ENCODE results near the gene FRYL. TPM values are rescaled to one million over a fixed set of nuclear protein-coding genes. Genes with fewer than 3 reads are reported as not detected.

FRYL gene
- total and polyA plus RNA-seq, 2 experiments from 2014 or later, result 15.7 to 82.3 TPM

GRCh38 chr4:48565362-48566033, 214.6 kb downstream of the FRYL start:
- TF ChIP-seq EZH2phosphoT487 (IDR thresholded peaks at IDR 0.05; ENCODE audit: low read depth, severe bottlenecking, unreplicated experiment), result no peak
- TF ChIP-seq CTCF (IDR thresholded peaks at IDR 0.05; ENCODE audit: poor library complexity), result no peak
- TF ChIP-seq EZH2 (IDR thresholded peaks at IDR 0.05; ENCODE audit: borderline replicate concordance), result no peak
- Histone ChIP-seq H3K36me3 (replicated peaks; ENCODE audit: insufficient read depth, low read depth) (no peaks in the 10 kb centered on the region), H4K20me1 (ENCODE audit: insufficient read depth, poor library complexity, severe bottlenecking) (no peaks in the 10 kb centered on the region), H3K9me2 (replicated peaks; ENCODE audit: insufficient read depth) (no peaks in the 10 kb centered on the region), H3K79me2 (no peaks in the 10 kb centered on the region), H3K27me3 (no peaks in the 10 kb centered on the region), H2AFZ (no peak overlapping the region), H3K4me1 (ENCODE audit: insufficient read depth) (no peaks in the 10 kb centered on the region), H3K4me3 (no peak overlapping the region), H3K4me2 (no peak overlapping the region), H3K9me3 (ENCODE audit: low read depth) (no peaks in the 10 kb centered on the region), H3K27ac (no peak overlapping the region)
- DNase-seq (ENCODE audit: low spot score), result no peak
- 97% methylated on average over 5 of the region's 5 CpGs for WGBS (ENCODE audit: low lambda C conversion rate, missing lambda C conversion rate)

GRCh38 chr4:48564151-48564550, 215.9 kb downstream of the FRYL start:
- no peak for TF ChIP-seq CTCF (IDR thresholded peaks at IDR 0.05; ENCODE audit: poor library complexity)
- no peak for TF ChIP-seq EZH2phosphoT487 (IDR thresholded peaks at IDR 0.05; ENCODE audit: low read depth, severe bottlenecking, unreplicated experiment)
- TF ChIP-seq EZH2 (IDR thresholded peaks at IDR 0.05; ENCODE audit: borderline replicate concordance), result no peak
- H3K4me3 ChIP-seq, result no peak overlapping the region
- WGBS (ENCODE audit: low lambda C conversion rate, missing lambda C conversion rate), result 99% methylated on average over 3 of the region's 3 CpGs
- DNase-seq (ENCODE audit: low spot score), result no peak
- H3K36me3 ChIP-seq (replicated peaks; ENCODE audit: insufficient read depth, low read depth), result no peaks in the 10 kb centered on the region
- no peaks in the 10 kb centered on the region for H3K79me2 ChIP-seq
- H3K27me3 ChIP-seq, result no peaks in the 10 kb centered on the region
- no peaks in the 10 kb centered on the region for H3K4me1 ChIP-seq (ENCODE audit: insufficient read depth)
- H3K9me2 ChIP-seq (replicated peaks; ENCODE audit: insufficient read depth), result no peaks in the 10 kb centered on the region
- no peaks in the 10 kb centered on the region for H3K9me3 ChIP-seq (ENCODE audit: low read depth)
- no peak overlapping the region for H2AFZ ChIP-seq
- no peak overlapping the region for H3K27ac ChIP-seq
- H3K4me2 ChIP-seq, result no peak overlapping the region
- H4K20me1 ChIP-seq (ENCODE audit: insufficient read depth, poor library complexity, severe bottlenecking), result no peaks in the 10 kb centered on the region

- Histone ChIP-seq H3K4me3 (no peak overlapping the region), H2AFZ (no peak overlapping the region), H3K27me3 (no peaks in the 10 kb centered on the region), H3K9me2 (replicated peaks; ENCODE audit: insufficient read depth) (no peaks in the 10 kb centered on the region), H3K9me3 (ENCODE audit: low read depth) (no peaks in the 10 kb centered on the region), H3K27ac (no peak overlapping the region), H4K20me1 (ENCODE audit: insufficient read depth, poor library complexity, severe bottlenecking) (no peaks in the 10 kb centered on the region), H3K79me2 (no peaks in the 10 kb centered on the region), H3K4me1 (ENCODE audit: insufficient read depth) (no peaks in the 10 kb centered on the region), H3K36me3 (replicated peaks; ENCODE audit: insufficient read depth, low read depth) (no peaks in the 10 kb centered on the region), H3K4me2 (no peak overlapping the region)
- 96% methylated on average over 3 of the region's 3 CpGs for WGBS (ENCODE audit: low lambda C conversion rate, missing lambda C conversion rate)
- no peak for DNase-seq (ENCODE audit: low spot score)
- TF ChIP-seq EZH2phosphoT487 (IDR thresholded peaks at IDR 0.05; ENCODE audit: low read depth, severe bottlenecking, unreplicated experiment) (no peak), EZH2 (IDR thresholded peaks at IDR 0.05; ENCODE audit: borderline replicate concordance) (no peak), CTCF (IDR thresholded peaks at IDR 0.05; ENCODE audit: poor library complexity) (no peak)
These were observed 221.3 kb downstream of the FRYL start for GRCh38 chr4:48558819-48559218.

Measured in hepatocyte (in vitro differentiated cells).